NCI-H1105 treated with DMSO at 0.1 percent for 48 hours (cell line): ENCODE data around the gene CDH2.

Experiments
- DNase-seq: peaks from one replicate; lab custom pipeline; 2025; lab: John Stamatoyannopoulos, UW

The CDH2 gene

DNA sequence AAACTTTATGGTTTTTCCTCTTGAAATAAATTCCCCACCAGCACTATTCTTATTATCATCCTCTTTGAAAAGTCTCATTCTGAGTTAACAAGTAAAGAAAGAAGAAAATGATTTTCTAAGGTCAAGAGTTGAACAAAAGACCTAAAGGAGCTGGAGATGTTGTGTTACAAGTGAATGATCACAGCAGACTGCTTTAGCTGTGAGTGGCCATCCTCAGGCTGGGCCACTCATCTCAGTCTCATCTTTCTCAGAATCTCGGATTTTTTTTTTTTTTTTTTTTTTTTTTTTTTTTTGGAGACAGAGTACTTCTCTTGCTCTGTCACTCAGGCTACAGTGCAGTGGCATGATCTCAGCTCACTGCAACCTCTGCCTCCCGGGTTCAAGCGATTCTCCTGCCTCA is 133.3 kb downstream of the CDH2 start:
- DNase-seq, result no peak

GRCh38 chr18:28041366-28041765 is 135.6 kb downstream of the CDH2 start:
- DNase-seq, result no peak

DNA sequence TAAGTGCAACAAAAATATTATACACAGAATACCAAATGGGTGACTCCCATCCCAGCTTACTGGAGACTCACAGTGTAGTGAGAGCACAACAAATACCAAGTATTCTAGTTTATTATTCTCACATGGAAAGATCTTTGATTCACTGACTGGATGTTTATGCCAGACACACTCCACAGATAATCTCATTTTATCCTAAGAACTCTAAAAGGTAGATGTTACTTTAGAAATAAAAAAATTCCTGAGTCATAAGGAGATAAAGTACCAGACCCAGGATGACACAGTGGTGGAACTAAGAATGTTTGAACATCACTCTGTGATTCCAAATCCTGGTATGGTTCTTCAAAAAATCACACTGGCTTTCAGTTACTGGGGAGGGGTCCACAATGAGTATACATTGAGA is 136.2 kb downstream of the CDH2 start:
- no peak for DNase-seq

DNA sequence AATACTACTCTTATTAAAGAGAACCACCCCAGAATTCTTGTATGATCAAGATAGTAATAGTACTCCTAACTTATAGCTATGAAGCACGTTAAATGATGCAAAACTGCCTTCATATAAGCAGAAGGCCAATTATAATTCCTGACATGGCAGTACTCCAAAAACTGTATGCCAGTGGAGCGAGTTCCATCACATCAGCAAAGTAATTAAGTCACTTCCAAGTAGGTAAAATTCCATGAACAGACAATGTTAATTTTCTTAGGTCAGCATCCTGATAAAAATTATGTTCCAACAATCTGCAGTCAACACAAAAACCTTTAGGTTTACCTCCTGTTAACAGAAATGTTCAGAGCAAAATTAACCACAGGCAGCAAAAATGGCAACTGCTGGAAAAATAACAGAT is 136.7 kb downstream of the CDH2 start:
- DNase-seq, result no peak

- no peak for DNase-seq
Measured at GRCh38 chr18:28039691-28040090, 137.2 kb downstream of the CDH2 start.

GRCh38 chr18:28039078-28039477 is 137.9 kb downstream of the CDH2 start:
- no peak for DNase-seq

DNA sequence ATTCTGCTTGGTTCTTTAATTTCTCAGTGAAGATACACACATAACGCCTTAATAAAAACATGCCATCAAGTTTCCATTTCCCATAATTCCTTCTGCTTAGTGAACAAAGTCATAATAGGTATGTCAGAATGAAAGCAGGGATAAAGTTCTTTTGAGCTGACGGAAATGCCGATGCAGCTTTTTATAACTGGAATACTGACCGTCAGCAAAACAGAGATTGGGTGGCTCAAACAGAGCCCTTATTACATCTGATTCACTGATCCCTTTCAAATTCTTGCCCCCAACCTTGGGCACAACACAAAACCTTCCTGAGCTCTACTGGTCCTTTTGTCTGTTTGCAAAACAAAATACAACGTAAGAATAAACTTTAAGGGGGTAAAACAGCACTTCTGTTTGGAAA is 140.4 kb downstream of the CDH2 start:
- no peak for DNase-seq

DNA sequence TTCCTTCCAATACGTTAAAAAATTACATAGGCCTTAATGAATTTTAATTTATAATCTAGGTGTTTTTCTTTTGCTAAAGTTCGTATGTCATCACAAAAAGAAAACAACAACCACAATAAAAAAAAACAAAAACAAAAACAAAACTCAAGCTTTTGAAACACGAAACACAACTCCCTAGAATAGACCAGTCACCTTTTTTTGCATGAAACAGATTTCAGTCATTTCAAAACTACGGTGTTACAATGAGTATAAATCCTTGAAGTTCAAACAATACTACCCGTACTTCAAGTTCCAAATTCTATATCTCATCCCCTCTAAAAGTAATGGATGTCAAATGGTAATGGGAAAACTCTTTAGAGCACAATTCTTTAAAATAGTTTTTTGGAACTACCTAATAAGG is 142.4 kb downstream of the CDH2 start:
- no peak for DNase-seq

DNA sequence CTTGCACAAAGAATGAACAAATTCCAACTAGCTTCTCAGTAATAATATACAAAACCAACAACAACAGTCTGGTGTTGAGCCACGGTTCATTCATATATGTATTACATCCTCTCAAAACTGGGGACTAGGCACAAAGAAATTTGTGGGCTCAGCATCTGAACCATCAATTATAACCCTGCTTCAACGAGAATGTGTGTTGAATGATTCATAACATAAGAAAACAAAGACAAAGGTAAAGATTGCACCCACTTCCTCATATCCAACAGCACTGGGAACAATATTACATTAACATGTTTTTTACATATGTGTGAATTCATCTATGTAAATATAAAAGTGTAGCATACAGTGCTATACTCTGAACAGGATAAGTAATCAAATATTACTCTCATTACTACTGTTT is 144.8 kb downstream of the CDH2 start:
- no peak for DNase-seq

DNA sequence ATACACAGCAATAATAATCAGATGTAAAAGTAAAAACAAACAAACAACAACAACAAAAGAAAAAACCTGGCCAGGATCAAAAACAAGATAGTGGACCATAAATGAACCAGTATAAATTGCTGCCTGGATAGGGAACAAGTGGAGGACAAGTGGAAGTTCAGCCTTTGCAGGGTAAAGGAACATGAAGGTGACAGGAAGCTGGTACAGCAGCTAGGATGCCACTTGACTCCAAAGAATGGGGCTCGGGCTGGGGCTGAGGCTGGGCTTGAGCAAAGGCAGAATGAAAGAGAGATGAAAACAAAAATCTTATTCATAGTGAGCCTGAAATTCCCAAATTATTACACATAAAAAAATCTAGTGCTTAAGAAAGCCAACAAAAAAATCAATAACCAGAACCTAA is 146.5 kb downstream of the CDH2 start:
- DNase-seq, result no peak

DNA sequence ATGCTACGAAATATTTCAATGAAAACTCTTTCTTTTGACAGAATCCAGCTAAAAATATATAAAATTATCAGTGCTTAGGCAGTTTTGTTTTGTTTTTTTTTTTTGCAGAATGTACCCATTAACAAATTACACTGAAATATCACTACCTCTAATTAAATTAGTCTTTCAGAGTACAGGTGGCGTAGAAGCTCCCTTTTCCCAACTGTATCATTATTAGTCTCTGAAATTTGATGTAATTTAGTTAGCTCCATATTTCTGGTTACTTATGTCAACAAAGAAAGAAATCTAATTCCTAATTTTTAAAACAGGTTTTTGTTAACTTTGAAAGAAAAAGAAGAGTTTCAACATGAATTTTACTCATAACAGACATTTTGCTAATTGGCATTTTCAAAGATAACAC is 149.2 kb downstream of the CDH2 start:
- no peak for DNase-seq

DNA sequence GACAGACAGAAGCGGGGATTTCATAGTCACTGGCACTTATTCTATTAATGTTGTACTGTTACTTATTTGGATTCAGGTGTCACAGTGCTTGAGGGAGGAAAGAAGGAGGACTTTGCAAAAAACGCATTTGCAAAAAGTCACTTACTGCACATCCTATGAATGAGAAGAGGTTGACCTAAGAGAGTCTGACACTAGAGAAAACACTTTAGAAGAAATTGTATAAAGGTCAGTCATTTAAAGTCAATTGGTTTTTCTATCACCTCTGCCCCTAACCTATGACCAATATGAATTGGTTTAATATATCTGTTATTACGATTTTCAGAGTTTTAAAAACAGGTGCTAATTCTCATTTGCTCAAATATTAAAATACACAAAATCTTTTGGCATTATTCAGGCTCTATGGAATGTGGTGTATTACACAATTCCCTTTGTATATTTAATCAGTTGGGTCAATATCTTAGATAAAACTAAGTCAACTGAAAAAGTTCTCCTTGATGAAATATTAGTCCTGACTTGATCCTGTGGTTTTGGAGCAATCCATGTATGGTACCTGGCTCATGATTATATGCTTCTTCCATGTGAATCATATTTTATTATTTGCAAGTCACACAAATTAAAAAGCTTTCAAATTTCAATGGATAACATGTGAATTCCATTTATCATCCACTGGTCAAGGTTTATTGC is 157.4 kb downstream of the CDH2 start:
- DNase-seq, result no peak

- no peak for DNase-seq
Measured at GRCh38 chr18:28018351-28018750, 158.6 kb downstream of the CDH2 start.

GRCh38 chr18:28015671-28016070 is 161.3 kb downstream of the CDH2 start:
- peak; percentile 13 for DNase-seq

DNA sequence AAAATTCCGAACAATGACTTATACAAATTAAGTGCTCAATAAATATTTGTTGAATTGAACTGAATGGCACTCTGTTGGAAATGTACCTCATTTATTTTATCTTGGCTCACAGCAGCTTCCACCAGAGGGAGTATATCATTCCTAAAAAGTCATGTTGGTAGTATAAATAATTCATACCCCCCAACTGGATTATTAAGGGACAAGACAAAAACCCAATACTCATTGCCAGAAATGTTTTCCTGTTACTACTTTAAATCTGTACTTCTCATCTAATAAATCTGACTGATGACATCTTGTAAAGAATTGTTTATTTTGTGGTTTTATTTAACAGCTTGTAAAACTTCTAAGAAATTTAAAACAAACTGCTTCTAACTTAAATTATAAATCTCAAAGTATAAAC is 163.9 kb downstream of the CDH2 start:
- DNase-seq, result no peak

DNA sequence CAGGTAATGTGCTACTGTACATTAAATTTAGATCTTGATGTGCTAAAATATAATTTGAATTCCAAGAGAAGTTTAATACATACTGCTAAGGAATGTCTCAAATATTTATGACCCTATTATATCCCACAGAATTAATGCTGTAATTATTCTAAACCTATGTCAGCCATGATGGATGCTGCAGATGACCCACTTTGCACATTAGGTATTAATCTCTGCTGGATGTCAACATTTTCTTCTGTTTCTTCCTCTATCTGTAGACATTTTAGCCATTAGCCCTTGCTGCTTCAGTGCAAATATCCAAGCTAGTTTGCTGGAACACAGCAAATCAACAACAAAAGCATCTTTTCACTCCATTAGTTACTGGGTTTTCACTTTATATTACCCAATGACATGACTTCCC is 164.6 kb downstream of the CDH2 start:
- DNase-seq, result no peak

DNA sequence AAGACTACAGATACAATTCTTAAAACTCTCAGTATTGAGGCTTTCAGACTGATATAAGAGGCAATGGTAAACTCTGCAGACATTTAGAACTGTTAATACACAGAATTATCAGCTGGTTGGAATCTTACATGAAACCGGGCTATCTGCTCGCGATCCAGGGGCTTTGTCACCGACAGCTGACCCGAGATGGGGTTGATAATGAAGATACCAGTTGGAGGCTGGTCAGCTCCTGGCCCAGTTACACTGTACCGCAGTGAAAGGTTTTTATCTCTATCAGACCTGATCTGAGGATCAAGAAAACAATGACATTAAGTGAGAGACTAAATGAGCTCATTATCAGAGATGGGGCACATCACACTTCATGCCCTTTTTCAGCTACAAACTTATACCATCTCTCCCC is 167.3 kb downstream of the CDH2 start:
- DNase-seq, result no peak

DNA sequence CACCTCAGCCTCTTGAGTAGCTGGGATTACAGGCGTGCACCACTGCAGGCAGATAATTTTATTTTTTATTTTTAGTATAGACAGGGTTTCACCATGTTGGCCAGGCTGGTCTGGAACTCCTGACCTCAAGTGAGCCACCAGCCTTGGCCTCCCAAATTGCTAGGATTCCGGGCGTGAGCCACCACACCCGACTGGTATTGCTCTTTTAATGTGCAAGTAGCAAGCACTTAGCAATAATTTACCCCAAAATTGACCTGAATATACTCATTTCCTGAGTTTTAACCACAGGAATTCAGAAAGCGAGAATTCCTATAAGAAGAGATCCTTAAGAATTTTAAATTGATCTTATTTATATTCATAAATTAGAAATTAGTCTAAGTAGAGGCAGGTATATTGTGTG is 169.1 kb downstream of the CDH2 start:
- DNase-seq, result no peak

DNA sequence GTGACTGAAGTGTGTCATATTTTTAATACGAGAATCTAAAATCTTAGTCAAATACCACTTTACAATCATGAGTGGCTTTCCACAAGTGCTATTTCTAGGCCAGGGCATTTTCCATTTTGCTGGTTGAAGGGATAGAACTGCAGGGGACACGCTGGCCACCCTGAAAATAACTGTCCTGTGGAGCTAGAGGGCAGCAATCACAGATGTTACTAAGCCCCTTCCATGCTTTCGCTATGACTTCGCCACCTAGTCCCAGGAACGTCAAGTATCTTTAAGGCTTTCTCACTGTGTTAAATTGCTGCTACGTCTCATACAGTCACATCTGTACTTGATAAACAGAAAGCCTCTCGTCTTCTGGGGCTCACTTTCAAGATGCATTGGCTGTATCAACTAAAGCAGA is 171.8 kb downstream of the CDH2 start:
- DNase-seq, result no peak

DNA sequence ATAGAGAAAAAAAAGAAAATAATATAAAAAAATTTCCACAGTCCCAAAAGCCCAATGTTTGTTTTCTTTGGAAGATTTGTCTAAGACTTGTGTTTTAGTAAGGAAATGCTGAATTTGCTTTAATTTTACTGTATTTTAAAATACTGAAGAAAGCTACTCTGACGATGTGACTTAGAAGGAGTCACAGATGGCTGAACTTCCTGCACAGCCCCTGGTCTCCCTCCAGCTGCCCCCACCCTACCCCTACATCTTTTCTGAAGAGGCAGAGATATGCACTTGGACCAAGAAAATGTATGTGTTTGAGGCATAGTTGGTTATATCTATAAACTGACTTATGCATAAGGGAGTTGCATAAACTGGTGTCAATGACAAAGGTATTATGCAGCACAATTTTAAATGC is 172.3 kb downstream of the CDH2 start:
- no peak for DNase-seq

DNA sequence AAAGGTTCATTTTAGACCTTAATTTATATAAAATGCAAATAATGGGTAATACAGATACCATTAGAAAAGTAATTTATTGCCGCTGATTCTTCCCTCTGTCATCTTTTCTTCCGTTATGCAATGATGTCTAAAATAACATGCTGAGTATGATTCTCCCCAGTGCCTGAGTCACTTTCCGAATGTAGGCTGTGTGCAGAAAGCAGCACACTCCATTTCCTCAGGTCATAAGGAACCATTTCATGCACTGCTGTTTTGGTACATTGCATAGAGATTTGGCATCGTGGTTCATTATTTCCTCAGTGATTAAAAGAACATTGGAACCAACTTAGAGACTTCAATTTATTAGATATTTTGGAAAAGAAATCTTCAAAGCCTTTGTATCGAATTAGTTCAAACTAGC is 173.5 kb downstream of the CDH2 start:
- no peak for DNase-seq

- DNase-seq, result no peak
Measured at GRCh38 chr18:28002841-28003240, 174.1 kb downstream of the CDH2 start.

- no peak for DNase-seq
Measured at GRCh38 chr18:27996801-27997272, 180.1 kb downstream of the CDH2 start.

- no peak for DNase-seq
Measured at GRCh38 chr18:27995770-27996502, 181.0 kb downstream of the CDH2 start.
